Kidney capillary endothelial cell (primary cell): Measurements from ENCODE around the gene OR56A3.
"Not testable (repeated sequence)": the region's sequence is repeated elsewhere in the genome, so short reads cannot be mapped to it uniquely, and the experiment has no call there.

Experiments used
- DNase-seq: peaks from one replicate; pipeline ENCODE4 v3.0.0-alpha.2; 2018; ENCODE audit warnings: low spot score

Gene OR56A3

GRCh38 chr11:5941951-5942350, at the start of gene OR56A3:
TSS of gene OR56A3 (plus strand) at chr11:5942251. CDS start at chr11:5947347, 5,096 bp downstream.
- no peak for DNase-seq

DNA sequence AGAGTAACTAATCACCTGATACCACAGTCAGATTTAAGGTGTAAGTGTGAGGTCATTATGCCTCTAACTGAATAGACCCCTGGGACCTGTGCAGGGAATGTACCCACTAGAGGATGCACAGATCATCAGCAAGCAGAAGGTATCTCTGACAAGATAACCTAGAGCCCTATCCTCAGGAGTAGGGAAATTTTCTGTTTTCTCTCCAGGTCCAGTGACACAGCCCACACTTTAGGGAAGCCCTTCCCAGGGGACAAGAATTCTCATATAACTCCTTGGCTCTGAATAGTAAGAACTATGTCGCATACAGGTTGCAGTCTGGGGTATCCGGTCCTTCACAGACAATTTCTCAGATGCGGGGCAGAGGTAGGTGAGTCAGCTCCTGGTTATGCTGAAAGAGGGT, 49.1 kb upstream of the OR56A3 start, which contains the start of gene OR52E5:
OR52E5 (plus strand) TSS at position 301 of the 400 bp plus-strand sequence. CDS start 7,569 bp downstream, outside the sequence.
- DNase-seq = no peak

- no peak for DNase-seq
Observed at GRCh38 chr11:5899534-5899933, 42.5 kb upstream of the OR56A3 start.

GRCh38 chr11:5910540-5910939, 31.5 kb upstream of the OR56A3 start:
- no peak for DNase-seq

DNA sequence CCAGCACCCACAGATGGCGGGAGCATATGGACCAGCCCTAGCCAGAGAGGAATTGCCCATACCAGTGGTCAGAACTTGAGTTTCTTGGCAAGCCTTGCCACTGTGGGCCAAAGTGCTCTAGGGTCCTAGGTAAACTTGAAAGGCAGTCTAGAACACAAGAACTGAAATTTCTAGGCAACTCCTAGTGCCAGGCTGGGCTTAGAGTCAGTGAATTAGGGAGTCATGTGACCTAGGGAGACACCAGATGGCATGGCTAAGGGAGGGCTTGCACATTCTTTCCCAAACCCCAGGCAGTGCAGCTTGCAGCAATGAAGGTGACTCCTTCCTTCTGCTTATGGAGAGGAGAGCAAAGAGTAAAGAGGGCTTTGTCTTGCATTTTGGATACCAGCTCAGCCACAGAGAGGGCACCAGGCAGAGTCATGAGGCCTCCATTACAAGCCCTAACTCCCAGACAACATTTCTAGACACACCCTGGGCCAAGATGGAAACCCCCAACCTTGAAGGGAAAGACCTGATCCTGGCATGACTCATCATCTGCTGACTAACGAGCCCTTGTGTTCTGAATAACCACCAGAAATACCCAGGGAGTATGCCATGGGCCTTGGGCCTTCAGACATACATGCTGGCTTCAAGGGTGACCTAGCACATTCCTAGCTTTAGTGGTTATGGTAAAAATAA, 19.2 kb upstream of the OR56A3 start:
- DNase-seq = no peak

GRCh38 chr11:5923427-5923776, 18.6 kb upstream of the OR56A3 start:
- DNase-seq = no peak

DNA sequence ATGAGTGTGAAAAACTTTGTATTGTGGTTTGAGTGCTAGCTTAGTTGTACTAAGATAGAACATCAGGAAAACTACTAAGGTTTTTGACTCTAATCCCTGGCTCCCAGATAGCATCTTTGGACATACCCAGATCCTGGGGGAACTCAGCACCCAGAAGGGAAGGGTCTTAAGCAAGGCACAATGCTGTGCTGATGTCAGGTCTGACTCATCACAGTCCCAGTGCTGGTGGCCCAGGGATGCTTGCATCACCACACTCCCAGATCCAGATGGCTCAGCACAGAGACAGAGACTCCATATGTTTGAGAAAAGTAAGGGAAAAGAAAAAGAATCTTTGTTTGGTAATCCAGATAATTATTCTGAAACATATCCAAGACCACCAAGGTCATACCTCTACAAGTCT, 18.3 kb upstream of the OR56A3 start:
- DNase-seq = no peak

DNA sequence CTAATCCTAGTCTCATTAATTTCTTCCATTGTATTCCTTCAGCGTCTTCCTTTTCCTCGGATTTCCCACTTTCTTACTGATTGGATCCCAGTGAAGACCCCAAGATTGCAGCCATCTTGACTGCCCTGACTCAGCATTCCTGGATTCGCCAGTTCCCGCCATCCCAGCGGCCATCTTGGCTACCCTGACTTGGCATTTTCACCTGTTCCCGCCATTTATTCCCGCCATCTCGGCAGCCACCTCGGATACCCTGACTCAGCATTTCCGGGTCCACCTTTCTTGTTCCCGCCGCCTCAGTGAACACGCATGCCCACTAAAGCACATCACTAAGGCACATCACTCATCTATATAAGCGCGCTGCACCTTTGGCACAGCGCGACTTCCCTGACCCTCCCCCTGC, 13.8 kb upstream of the OR56A3 start:
- no peak for DNase-seq

- no peak for DNase-seq
Observed at GRCh38 chr11:5928811-5929210, 13.2 kb upstream of the OR56A3 start.

GRCh38 chr11:5929571-5930368, 12.3 kb upstream of the OR56A3 start:
- DNase-seq = no peak

- no peak for DNase-seq
Observed at GRCh38 chr11:5930614-5931013, 11.4 kb upstream of the OR56A3 start.

DNA sequence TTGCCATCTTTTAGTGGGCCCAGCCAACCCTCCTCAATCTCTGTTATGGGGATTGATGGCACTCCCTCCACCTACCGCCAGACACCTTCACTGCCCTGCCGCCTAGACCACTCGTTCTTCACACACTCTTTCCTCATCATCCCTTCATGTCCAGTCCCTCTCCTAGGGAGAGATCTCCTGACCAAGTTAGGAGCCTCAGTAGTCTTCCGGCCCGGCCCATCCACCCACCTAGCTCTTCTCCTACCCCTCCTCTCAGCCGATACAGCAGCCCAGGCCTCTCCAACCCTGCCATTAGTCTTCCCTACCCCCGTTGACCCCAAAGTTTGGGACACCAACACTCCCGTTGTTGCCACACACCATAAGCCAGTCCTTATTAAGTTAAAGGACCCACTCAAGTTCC, 11.0 kb upstream of the OR56A3 start:
- DNase-seq = no peak

DNA sequence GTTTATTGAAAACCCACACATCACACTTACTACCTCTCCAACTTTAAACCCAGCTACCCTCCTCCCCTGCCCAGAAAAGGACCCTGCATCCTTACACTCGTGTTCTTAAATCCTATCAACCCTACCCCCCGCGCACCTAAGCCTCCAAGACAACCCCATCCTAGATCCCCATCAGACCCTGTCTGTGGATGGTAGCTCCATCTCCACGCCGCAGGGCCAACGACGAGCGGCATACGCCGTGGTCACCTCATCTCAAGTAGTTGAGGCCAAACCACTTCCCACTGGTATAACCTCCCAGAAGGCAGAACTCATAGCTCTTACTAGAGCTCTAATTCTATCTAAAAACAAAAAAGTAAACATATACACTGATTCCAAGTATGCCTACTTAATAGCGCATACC, 9.4 kb upstream of the OR56A3 start:
- no peak for DNase-seq

DNA sequence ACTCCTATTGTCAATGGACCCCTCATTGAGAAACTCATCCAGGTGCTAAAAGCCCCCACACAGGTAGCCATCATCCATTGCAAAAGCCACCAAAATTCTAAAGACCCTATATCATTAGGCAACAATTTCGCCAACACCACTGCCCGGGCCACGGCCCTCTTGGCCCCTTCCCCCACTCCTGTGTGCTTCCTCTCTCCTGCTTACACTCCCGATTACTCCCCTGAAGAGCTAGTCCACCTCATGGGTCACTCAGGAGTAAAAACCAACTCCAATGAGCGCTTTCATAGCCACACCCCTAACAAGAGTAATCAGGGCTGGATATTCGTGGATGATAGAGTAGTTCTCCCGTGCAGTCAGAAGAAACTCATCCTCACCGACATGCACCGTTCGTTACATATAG, 8.9 kb upstream of the OR56A3 start:
- no peak for DNase-seq

DNA sequence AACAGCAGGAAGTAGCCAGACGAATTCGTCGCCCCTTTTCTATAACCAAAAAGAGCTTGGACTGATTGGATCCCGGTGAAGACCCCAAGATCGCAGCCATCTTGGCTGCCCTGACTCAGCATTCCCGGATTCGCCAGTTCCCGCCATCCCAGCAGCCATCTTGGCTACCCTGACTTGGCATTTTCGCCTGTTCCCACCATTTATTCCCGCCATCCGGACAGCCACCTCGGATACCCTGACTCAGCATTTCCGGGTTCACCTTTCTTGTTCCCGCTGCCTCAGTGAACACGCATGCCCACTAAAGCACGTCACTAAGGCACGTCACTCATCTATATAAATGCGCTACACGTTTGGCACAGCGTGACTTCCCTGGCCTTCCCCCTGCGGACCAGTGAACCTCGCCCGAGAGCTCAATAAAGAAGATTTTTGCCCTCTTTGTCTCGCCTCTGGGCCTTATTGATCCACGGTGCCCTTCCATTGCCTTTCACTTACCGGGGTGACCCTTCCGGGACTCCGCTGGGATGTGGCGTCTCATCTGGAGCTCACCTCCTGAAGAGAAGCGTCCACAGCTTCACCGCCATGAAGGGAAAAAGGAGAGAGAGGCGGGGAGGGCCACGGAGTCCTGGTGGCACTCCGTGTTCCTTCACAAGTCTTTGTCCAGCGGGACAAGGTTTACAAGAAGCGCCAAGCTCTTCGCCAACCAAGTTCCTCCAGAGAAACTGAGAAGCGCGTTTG, 4.0 kb upstream of the OR56A3 start:
- DNase-seq = no peak

- DNase-seq = no peak
Observed at GRCh38 chr11:5938603-5938965, 3.5 kb upstream of the OR56A3 start.

GRCh38 chr11:5940748-5941147, 1.3 kb upstream of the OR56A3 start:
- DNase-seq = no peak

GRCh38 chr11:5955586-5955985, 13.5 kb downstream of the OR56A3 start:
- no peak for DNase-seq

GRCh38 chr11:5960704-5961320, 18.8 kb downstream of the OR56A3 start:
- DNase-seq = not testable (repeated sequence)

DNA sequence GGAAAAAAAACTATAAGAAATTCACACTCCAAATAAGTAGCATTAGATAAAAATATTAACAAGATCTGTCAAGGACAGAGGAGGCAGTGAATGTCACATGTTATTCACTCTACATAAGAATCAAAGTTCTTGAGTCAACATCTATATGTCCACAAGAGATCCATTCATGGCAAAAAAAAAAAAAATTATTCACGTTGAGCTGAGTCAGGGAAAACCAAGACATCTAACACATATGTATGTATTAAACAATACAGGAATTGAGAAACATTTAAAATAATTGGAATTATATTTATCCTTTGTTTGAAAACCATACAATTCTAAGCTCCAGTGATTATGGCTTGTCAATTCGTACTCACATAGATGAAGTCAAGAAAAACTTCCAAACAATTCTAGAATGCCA, 24.9 kb downstream of the OR56A3 start:
- DNase-seq = no peak

GRCh38 chr11:5967708-5968107, 25.7 kb downstream of the OR56A3 start:
- no peak for DNase-seq

DNA sequence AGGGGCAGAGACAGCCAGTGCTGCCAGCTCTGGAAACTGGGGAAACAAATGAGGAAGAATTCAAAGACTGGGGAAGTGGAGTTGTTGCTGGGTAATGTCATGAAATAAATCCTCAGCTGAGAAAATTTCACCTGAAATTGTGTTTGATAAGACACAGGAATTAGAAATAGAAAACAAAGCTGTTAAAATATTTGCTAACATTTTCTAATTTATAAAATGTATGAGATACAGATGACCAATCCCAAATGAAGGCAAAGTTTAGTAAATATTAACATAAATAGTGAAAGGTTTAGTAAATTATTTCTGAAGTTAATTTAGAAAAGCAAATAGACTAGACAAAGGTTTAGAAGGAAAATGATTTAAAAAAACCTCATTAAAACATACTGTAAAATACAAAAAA, 26.3 kb downstream of the OR56A3 start, which contains the start of gene OR56A5:
OR56A5 (minus strand) TSS at position 101 of the 400 bp plus-strand sequence; CDS start at position 101, 0 bp downstream.
- no peak for DNase-seq
